GM20000 (cell line): ENCODE results near the gene MMRN2.

ENCODE experiments used
- DNase-seq: peaks from one replicate; pipeline ENCODE4 v3.0.0; 2012; ENCODE audit warnings: low spot score
- TF ChIP-seq, protein P1 (sequence below): IDR thresholded peaks from 2 replicates; pipeline ENCODE4 v1.5.1; 2012; ENCODE audit warnings: mild to moderate bottlenecking, control low read depth; ENCODE audit errors: extremely low read depth, missing control alignments

Gene MMRN2

DNA sequence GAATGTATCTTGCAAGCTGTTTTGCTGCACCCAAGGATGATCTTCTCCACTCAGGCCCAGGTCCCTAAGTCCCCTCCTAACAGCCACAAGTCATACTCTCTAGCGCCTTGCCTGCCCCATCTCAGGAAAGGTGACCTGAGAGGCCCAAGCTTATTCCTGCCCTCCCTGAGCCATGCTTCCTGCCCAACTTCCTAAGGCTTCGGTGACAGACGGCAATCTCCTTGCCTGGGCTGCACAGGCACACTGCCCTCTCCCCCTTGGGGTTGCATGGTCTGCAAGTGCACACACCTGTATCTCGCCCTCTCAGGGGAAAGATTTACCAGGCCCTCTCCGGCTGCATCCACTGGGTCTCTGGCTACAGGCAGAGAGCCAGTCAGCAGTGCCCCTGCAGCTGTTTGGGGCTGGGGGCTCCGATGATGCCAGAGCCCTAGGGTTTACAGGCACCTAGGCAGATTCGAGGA lies 10.1 kb upstream of the MMRN2 start:
- DNase-seq, result no peak
- TF ChIP-seq, protein P1, sequence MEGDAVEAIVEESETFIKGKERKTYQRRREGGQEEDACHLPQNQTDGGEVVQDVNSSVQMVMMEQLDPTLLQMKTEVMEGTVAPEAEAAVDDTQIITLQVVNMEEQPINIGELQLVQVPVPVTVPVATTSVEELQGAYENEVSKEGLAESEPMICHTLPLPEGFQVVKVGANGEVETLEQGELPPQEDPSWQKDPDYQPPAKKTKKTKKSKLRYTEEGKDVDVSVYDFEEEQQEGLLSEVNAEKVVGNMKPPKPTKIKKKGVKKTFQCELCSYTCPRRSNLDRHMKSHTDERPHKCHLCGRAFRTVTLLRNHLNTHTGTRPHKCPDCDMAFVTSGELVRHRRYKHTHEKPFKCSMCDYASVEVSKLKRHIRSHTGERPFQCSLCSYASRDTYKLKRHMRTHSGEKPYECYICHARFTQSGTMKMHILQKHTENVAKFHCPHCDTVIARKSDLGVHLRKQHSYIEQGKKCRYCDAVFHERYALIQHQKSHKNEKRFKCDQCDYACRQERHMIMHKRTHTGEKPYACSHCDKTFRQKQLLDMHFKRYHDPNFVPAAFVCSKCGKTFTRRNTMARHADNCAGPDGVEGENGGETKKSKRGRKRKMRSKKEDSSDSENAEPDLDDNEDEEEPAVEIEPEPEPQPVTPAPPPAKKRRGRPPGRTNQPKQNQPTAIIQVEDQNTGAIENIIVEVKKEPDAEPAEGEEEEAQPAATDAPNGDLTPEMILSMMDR, result no peak

DNA sequence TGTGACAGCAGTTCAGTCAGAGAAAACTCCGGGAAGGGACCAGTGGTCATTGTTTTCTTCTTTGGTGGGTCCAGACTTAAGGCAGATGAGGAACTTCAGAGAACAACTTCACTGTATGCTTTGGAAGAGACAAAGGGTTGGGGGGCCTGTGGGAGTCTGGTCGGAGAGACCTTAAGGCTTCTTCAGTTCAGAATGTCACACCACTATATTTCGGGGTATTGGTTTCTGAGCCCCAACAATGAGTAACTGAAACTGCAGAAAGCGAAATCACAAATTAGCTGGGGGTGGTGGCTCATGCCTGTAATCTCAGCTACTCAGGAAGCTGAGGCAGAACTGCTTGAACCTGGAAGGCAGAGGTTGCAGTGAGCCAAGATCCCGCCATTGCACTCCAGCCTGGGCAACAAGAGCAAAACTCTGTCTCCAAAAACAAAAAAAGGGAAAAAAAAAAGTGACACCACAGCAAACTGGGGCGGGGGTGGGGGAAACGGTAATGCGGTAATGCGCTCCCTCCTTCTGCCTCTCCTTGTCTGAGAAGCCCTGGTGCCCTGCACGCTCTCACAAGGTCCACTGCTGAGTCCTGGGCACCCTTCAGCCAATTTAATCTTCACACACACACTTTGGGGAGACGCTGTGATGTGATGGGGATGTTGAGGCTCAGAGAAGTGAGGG lies 8.7 kb upstream of the MMRN2 start:
- DNase-seq, result no peak
- TF ChIP-seq, protein P1, result no peak

DNA sequence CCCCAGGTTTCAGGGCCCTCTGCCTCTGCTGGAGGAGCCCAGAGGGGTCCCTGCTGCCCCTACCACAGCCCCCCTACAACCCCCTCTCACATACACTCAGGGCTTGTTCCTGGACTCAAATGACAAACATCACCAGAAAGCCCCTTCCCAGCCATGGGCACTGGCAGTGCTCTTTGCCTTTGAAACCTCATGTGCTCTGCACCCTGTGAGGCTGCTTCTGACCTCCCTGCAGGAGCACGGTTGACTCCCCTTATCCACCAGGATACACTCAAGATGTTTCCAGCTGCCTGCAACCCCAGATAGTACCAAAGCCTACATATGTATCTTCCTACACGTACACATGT lies 7.4 kb upstream of the MMRN2 start:
- TF ChIP-seq, protein P1, result no peak
- no peak for DNase-seq

DNA sequence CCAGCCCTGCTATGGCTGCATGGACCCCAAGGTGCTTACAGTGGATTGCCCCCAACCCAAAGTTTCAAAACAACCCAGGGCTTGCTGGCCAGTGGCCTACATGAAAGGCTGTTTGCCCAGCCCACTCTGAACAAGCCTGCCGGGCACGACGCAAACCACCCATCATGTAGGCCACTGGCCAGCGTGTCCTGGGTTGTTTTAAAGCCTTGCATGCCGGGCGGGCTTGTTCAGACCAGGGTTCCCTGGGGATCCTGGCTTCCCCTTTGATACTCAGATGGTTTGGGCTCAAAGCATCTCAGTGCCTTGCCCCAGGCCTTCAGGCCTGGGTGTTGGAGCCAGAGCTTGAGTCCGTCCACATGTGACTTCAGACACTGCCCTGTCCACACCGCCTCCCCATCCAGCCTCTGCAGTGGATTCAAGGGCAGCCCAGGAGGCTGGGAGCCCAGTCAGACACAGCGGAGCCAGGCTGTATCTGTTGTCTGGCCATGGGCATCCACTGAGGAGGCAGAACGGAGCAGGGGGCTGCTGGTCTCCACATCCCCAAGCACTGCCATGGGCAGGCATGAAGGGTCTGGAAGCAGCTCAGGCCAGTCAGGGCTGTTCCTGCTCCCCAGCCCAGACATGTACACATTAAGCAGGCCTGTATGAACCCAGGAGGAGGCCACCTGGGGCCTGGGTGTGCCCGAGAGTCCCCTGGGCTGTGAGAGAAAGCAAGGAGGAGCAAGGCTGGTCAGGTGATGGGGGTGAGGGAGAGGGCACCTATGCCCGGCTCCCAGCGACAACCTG lies 6.8 kb upstream of the MMRN2 start:
- TF ChIP-seq, protein P1, result no peak
- no peak for DNase-seq

DNA sequence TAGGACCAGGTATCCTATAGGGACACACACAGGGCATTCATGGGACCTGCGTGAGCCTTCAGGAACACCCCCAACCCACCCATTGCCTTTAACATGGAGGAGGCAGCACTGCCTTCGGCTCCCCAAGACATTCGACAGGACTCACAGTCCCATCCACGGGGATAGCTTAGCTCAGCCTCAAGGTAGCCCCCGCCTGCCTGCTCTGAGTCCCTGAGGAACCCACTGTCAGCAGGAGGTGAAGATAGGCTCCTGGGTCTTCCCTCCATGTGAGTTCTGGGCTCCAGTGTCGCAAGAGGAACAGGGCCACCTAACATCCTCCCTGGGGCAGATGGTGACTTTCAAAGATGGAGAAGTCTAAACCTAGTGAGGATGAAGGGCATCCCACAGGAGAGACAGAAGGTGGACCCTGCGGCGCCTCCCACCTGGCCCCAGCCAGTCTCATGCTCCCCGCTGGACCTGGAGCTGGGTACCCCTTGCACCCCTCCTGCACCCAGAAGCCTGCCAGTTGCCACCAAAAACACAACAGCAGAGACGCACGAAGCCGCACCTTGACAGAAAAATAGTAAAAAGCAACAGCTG lies 6.0 kb upstream of the MMRN2 start:
- no peak for DNase-seq
- TF ChIP-seq, protein P1, result no peak

DNA sequence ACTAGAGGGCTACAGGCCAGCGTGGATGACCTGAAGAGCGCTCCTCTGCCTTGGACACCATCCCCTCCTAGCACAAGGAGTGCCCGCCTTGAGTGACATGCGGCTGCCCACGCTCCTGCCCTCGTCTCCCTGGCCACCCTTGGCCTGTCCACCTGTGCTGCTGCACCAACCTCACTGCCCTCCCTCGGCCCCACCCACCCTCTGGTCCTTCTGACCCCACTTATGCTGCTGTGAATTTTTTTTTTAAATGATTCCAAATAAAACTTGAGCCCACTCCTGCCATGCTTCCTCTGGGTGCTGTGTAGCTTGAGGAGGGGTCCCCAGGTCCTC lies 5.5 kb upstream of the MMRN2 start:
- TF ChIP-seq, protein P1, result no peak
- DNase-seq, result no peak

DNA sequence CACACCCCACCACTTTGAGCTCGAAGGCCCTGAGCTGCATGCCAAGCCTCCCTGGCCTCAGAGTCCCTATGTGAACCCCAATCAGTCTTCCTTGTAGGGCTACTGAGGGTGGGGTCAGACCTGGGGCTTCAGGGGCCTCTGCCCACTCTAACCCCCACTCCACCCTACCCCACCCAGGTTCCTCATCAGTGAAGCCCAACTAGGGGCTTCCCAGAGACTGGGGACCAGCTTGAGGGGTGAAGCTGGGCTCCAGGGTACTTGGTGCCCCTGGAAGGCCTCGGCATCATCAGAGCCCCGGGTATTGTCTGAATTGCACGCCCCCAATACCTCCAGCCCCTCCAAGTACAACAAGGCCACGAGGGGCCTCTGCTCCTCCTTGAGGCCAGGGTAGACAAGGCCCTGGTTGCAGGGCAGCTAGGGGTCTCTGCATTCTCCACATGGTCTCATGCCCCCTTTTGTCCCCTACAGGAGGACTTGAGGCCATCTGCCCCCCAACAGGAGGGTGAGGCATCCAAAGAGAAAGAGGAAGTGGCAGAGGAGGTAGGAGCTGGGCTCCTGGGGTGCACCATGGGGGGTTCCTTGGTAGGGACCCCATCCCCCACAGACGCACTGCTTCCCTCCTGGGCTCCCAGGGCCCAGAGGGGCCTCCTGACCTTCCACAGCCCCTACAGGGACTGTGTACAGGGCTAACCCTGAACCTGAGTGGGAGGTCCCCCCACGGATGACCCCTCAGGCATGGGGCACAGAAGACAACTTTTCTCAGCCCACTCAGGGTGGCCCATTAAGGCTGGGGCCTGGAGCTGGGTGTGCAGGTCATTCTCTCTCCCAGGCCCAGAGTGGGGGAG lies 4.9 kb upstream of the MMRN2 start:
- TF ChIP-seq, protein P1, result no peak
- DNase-seq, result no peak
